NCI-H128 (cell line): Measurements from ENCODE around the gene PRR18.

Source experiments
- DNase-seq: peaks from one replicate; lab custom pipeline; 2025; ENCODE audit not compliant: unreplicated experiment; lab: John Stamatoyannopoulos, UW

Gene PRR18

GRCh38 chr6:166277018-166277417 is 31.2 kb downstream of the PRR18 start:
- no peak for DNase-seq

GRCh38 chr6:166275714-166276166 is 32.5 kb downstream of the PRR18 start:
- peak; percentile 62 for DNase-seq

- DNase-seq = no peak
These were observed 33.3 kb downstream of the PRR18 start for GRCh38 chr6:166274739-166275370.

- DNase-seq = no peak
These were observed 34.0 kb downstream of the PRR18 start for GRCh38 chr6:166274163-166274562.

GRCh38 chr6:166271376-166271765 is 36.8 kb downstream of the PRR18 start:
- DNase-seq = no peak

- DNase-seq = no peak
These were observed 37.4 kb downstream of the PRR18 start for GRCh38 chr6:166270706-166271375.

- DNase-seq = no peak
These were observed 38.7 kb downstream of the PRR18 start for GRCh38 chr6:166269301-166270039.

GRCh38 chr6:166268431-166268830 is 39.8 kb downstream of the PRR18 start:
- no peak for DNase-seq

- DNase-seq = no peak
These were observed 40.7 kb downstream of the PRR18 start for GRCh38 chr6:166267526-166267925.

GRCh38 chr6:166266336-166266735 is 41.9 kb downstream of the PRR18 start:
- DNase-seq = no peak

GRCh38 chr6:166262743-166263515 is 45.3 kb downstream of the PRR18 start:
- DNase-seq = no peak

GRCh38 chr6:166259296-166259977 is 48.8 kb downstream of the PRR18 start:
- DNase-seq = no peak

- no peak for DNase-seq
These were observed 49.3 kb downstream of the PRR18 start for GRCh38 chr6:166258854-166259276.

- DNase-seq = no peak
These were observed 50.3 kb downstream of the PRR18 start for GRCh38 chr6:166257911-166258318.
